ENCODE measurements around the gene LIN28B. TPM values are rescaled to one million over a fixed set of nuclear protein-coding genes. Genes with fewer than 3 reads are reported as not detected.

LIN28B gene
- total RNA-seq, 1 donor from 2014 or later: under 0.01 TPM

DNA sequence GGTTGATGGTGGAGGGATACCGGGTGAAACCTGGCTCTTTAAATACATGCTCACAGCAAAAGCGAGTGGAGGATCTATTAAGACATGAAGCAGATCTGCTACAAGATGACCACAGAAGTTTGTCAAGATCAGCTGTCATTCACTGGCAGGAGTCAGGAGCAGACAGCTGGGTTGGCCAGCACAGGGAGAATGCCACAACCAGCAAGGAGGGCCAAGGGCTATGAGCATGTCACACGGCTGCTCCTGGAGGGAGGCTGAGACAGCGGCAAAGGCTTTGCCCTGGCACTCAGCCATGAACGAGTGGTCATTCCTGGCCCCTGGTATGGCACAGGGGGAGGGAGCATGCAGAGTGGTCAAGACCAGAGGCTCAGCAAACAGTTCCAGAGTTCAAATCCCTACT lies 145.3 kb downstream of the LIN28B start:
- Histone ChIP-seq H3K36me3 (ENCODE audit: control insufficient read depth in 3 of 3, insufficient read depth in 3 of 3, low read length in 3 of 3) (peaks cover 23 to 30% (median 23%) of the 10 kb centered on the region in 3 donors), H3K9ac (ENCODE audit: low read depth in 1 of 3, low read length in 3 of 3) (no peak overlapping the region), H3K27ac (ENCODE audit: low read depth, low read length) (peak overlapping the region; percentile 46)

DNA sequence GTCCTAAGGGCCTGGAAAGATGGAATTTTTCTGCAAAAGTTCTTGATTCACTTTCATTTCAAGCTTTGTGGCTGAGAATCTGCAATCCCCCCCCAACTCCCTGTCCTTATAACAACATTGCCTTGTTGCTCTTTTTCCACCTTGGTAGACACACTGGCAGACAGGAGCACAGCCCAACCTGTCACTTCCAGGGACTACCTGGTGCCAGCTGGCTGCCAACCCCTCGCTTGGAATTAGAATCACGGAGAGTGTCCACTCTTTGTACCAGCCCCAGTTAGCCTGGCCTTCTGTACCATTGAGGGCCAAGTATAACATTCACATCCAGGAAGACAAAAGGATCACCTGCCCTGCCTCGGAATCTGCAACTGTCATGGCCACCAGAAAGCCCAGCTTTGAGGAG lies 148.2 kb downstream of the LIN28B start:
- no peaks in the 10 kb centered on the region for H3K27me3 ChIP-seq (ENCODE audit: control insufficient read depth in 3 of 3, insufficient read depth in 3 of 3, low read length in 3 of 3)
- no peak overlapping the region for H3K4me3 ChIP-seq (ENCODE audit: low read length in 3 of 3)
- no peak overlapping the region for H3K27ac ChIP-seq (ENCODE audit: low read depth, low read length)
- peaks cover under 1 to 14% (median 8%) of the 10 kb centered on the region in 3 donors for H3K36me3 ChIP-seq (ENCODE audit: control insufficient read depth in 3 of 3, insufficient read depth in 3 of 3, low read length in 3 of 3)
- H3K9ac ChIP-seq (ENCODE audit: low read depth in 1 of 3, low read length in 3 of 3): no peak overlapping the region
- no peaks in the 10 kb centered on the region for H3K9me3 ChIP-seq (ENCODE audit: control insufficient read depth in 3 of 3, low read length in 3 of 3)
- peaks cover 19 to 24% (median 19%) of the 10 kb centered on the region in 3 donors for H3K4me1 ChIP-seq (ENCODE audit: control insufficient read depth in 3 of 3, insufficient read depth in 3 of 3, low read length in 3 of 3)

More for the DNA sequence above, 145.3 kb downstream of the LIN28B start:
- Histone ChIP-seq H3K9me3 (ENCODE audit: control insufficient read depth in 3 of 3, low read length in 3 of 3) (no peaks in the 10 kb centered on the region), H3K4me1 (ENCODE audit: control insufficient read depth in 3 of 3, insufficient read depth in 3 of 3, low read length in 3 of 3) (peaks cover 15 to 21% (median 19%) of the 10 kb centered on the region in 3 donors), H3K4me3 (ENCODE audit: low read length in 3 of 3) (no peak overlapping the region), H3K27me3 (ENCODE audit: control insufficient read depth in 3 of 3, insufficient read depth in 3 of 3, low read length in 3 of 3) (no peaks in the 10 kb centered on the region)

DNA sequence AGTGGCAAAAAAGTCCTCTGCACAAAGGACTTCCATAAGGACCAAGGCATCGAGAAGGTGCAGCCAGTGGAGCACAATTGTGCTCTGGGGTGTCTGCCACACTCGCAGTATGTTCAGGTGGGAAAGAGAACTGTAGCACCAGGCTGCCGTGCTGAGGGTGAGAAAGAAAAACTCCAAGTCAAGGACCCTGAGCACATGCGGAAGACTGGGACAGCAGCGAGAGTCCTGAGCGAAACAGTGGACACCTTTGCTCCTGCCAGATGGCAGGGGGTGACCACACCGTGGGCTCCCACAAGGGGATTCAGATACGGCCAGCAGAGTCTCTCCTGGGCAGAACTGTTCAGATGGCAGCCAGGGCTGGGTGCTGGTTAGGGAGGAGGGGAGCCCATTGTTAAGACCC lies 149.4 kb downstream of the LIN28B start:
- Histone ChIP-seq H3K36me3 (ENCODE audit: control insufficient read depth in 3 of 3, insufficient read depth in 3 of 3, low read length in 3 of 3) (peaks cover 3 to 8% (median 8%) of the 10 kb centered on the region in 3 donors), H3K27ac (ENCODE audit: low read depth, low read length) (no peak overlapping the region), H3K9ac (ENCODE audit: low read depth in 1 of 3, low read length in 3 of 3) (no peak overlapping the region), H3K4me3 (ENCODE audit: low read length in 3 of 3) (no peak overlapping the region), H3K27me3 (ENCODE audit: control insufficient read depth in 3 of 3, insufficient read depth in 3 of 3, low read length in 3 of 3) (no peaks in the 10 kb centered on the region), H3K4me1 (ENCODE audit: control insufficient read depth in 3 of 3, insufficient read depth in 3 of 3, low read length in 3 of 3) (peaks cover 18 to 29% (median 19%) of the 10 kb centered on the region in 3 donors), H3K9me3 (ENCODE audit: control insufficient read depth in 3 of 3, low read length in 3 of 3) (no peaks in the 10 kb centered on the region)

DNA sequence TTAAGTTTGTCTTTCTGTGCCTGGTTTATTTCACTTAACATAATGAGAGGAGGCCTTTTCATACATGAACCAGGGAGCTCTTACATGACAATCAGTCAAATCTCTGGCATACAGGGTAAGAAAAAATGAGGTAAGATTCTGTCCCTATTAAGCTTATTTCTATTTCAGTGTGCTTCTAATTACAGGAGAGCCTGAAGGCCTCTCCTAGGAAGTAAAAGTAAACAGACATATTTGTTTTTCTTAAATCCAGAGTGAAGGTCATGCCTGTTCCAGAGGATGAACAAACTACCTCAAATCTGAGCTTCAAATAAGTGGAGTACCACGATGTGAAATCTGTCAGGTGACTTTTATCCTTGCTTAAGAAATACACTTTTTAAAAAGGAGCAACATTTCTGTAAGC lies 150.3 kb downstream of the LIN28B start:
- no peak overlapping the region for H3K27ac ChIP-seq (ENCODE audit: low read depth, low read length)
- H3K36me3 ChIP-seq (ENCODE audit: control insufficient read depth in 3 of 3, insufficient read depth in 3 of 3, low read length in 3 of 3): peaks cover 7 to 14% (median 8%) of the 10 kb centered on the region in 3 donors

DNA sequence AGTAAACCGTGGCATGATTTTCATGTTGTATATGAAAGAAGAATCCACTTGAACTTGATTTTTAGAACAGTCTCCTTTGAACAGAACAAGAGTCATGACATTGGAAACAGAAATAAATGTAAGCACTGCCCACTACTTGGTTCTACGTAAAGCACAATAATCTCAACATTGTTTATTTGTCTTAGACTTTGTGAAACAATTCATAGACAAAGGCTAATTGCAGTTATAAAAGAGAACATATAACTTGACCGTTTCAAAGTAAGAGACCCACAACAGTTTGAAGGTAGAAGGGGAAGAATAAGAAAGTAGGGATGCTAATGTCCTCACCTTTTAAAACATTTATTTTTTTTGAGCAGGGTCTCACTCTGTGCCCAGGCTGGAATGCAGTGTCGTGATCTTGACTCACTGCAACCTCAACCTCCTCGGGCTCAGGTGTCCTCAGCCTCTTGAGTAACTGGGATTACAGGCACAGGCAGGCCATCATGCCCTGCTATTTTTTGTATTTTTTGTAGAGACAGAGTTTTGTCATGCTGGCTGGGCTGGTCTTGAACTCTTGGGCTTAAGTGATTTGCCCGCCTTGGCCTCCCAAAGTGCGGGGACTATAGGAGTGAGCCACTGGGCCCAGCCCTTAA lies 151.8 kb downstream of the LIN28B start:
- Histone ChIP-seq H3K4me3 (ENCODE audit: low read length in 3 of 3) (no peak overlapping the region), H3K4me1 (ENCODE audit: control insufficient read depth in 3 of 3, insufficient read depth in 3 of 3, low read length in 3 of 3) (peaks cover 5 to 30% (median 13%) of the 10 kb centered on the region in 3 donors), H3K27me3 (ENCODE audit: control insufficient read depth in 3 of 3, insufficient read depth in 3 of 3, low read length in 3 of 3) (no peaks in the 10 kb centered on the region), H3K27ac (ENCODE audit: low read depth, low read length) (no peak overlapping the region), H3K9me3 (ENCODE audit: control insufficient read depth in 3 of 3, low read length in 3 of 3) (no peaks in the 10 kb centered on the region), H3K36me3 (ENCODE audit: control insufficient read depth in 3 of 3, insufficient read depth in 3 of 3, low read length in 3 of 3) (peaks cover 7 to 24% (median 8%) of the 10 kb centered on the region in 3 donors), H3K9ac (ENCODE audit: low read depth in 1 of 3, low read length in 3 of 3) (no peak overlapping the region)

More for the DNA sequence above, 150.3 kb downstream of the LIN28B start:
- H3K27me3 ChIP-seq (ENCODE audit: control insufficient read depth in 3 of 3, insufficient read depth in 3 of 3, low read length in 3 of 3): no peaks in the 10 kb centered on the region
- H3K4me1 ChIP-seq (ENCODE audit: control insufficient read depth in 3 of 3, insufficient read depth in 3 of 3, low read length in 3 of 3): peaks cover 10 to 20% (median 11%) of the 10 kb centered on the region in 3 donors
- no peak overlapping the region for H3K9ac ChIP-seq (ENCODE audit: low read depth in 1 of 3, low read length in 3 of 3)
- no peak overlapping the region for H3K4me3 ChIP-seq (ENCODE audit: low read length in 3 of 3)
- H3K9me3 ChIP-seq (ENCODE audit: control insufficient read depth in 3 of 3, low read length in 3 of 3): no peaks in the 10 kb centered on the region

DNA sequence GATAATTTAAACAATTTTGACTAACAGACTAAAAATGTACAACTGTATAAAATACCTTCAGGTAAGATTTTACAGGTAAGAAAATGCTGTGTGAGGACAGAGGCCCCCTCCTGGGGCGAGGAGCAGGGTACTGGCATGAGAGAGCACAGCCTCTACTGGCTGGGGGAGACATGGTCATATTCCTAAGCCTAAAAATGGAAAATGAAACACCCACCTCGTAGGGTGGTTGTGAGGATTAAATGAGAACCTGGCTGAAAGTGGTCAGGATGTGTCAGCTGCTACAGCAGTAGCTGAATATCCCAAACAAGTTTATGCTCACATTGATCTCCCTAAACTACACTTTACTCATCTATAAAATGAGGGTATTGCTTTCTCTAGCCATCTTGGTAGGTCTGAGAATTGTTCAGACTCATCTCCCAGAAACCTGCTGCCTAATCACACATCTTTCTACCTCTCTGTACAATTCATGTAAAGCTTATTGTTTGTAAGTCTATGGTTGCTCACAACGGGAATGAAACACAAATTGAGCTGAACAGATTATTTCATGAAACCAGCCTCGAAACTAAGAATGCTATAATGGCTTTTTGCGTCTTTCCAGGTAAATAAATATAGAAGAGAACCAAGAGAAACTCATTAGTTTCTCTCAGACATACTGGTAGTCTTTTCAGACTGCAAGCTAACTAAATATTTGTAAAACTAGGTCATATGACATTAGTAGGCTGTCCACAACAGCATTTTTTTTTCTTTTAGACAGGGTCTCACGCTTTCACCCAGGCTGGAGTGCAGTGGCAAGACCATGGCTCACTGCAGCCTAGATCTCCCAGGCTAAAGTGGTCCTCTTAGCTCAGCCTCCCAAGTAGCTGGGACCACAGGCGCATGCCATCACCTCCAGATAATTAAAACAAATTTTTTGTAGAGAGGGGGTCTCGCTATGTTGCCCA lies 153.3 kb downstream of the LIN28B start:
- H3K9me3 ChIP-seq (ENCODE audit: control insufficient read depth in 3 of 3, low read length in 3 of 3): no peaks in the 10 kb centered on the region
- H3K9ac ChIP-seq (ENCODE audit: low read depth in 1 of 3, low read length in 3 of 3): no peak overlapping the region
- H3K36me3 ChIP-seq (ENCODE audit: control insufficient read depth in 3 of 3, insufficient read depth in 3 of 3, low read length in 3 of 3): peaks cover 7 to 28% (median 9%) of the 10 kb centered on the region in 3 donors
- H3K4me1 ChIP-seq (ENCODE audit: control insufficient read depth in 3 of 3, insufficient read depth in 3 of 3, low read length in 3 of 3): peaks cover 5 to 28% (median 9%) of the 10 kb centered on the region in 3 donors
- no peaks in the 10 kb centered on the region for H3K27me3 ChIP-seq (ENCODE audit: control insufficient read depth in 3 of 3, insufficient read depth in 3 of 3, low read length in 3 of 3)
- H3K27ac ChIP-seq (ENCODE audit: low read depth, low read length): peak overlapping the region; percentile 17
- H3K4me3 ChIP-seq (ENCODE audit: low read length in 3 of 3): no peak overlapping the region

DNA sequence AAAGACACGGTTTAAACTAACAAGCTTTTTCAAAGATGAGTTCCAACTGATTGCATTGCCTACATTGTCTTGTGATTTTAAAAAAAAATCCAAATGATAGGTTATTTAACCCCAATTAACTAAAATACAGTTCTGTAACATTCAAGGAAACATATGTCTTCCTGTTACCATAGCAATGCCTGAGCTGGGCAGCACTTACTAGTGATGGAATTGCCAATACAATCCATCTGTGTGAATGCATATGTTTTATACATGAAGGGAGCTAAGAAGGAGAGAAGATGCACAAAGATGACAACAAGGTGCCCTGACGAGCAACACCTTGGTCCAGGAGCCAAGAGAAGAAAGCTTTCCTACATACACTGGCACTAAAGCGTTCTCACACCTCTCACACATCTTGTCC lies 154.2 kb downstream of the LIN28B start:
- no peak overlapping the region for H3K27ac ChIP-seq (ENCODE audit: low read depth, low read length)
- H3K9me3 ChIP-seq (ENCODE audit: control insufficient read depth in 3 of 3, low read length in 3 of 3): no peaks in the 10 kb centered on the region
- no peak overlapping the region for H3K4me3 ChIP-seq (ENCODE audit: low read length in 3 of 3)
- H3K4me1 ChIP-seq (ENCODE audit: control insufficient read depth in 3 of 3, insufficient read depth in 3 of 3, low read length in 3 of 3): peaks cover 5 to 25% (median 7%) of the 10 kb centered on the region in 3 donors
- no peak overlapping the region for H3K9ac ChIP-seq (ENCODE audit: low read depth in 1 of 3, low read length in 3 of 3)
- no peaks in the 10 kb centered on the region for H3K27me3 ChIP-seq (ENCODE audit: control insufficient read depth in 3 of 3, insufficient read depth in 3 of 3, low read length in 3 of 3)
- H3K36me3 ChIP-seq (ENCODE audit: control insufficient read depth in 3 of 3, insufficient read depth in 3 of 3, low read length in 3 of 3): peaks cover 8 to 35% (median 13%) of the 10 kb centered on the region in 3 donors

DNA sequence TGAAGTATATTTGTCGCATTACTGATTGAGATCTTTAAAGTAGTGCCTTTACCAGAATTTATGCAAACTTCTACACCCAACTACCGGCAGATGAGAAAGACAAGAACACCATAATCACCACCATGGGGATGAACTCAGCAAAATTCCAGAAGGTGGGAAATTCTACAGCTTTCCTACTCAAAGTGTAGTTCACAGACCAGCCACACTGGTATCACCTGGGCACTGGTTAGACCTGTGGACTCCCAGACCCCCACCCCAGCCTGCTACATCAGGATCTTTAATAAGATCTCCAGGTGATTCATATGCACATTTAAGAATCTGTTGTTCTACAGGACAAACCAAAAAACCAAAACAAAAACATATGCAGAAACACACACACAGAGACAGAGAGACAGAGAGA lies 155.0 kb downstream of the LIN28B start:
- H3K27me3 ChIP-seq (ENCODE audit: control insufficient read depth in 3 of 3, insufficient read depth in 3 of 3, low read length in 3 of 3): no peaks in the 10 kb centered on the region
- peaks cover 13 to 35% (median 14%) of the 10 kb centered on the region in 3 donors for H3K36me3 ChIP-seq (ENCODE audit: control insufficient read depth in 3 of 3, insufficient read depth in 3 of 3, low read length in 3 of 3)
- H3K9ac ChIP-seq (ENCODE audit: low read depth in 1 of 3, low read length in 3 of 3): no peak overlapping the region
- no peaks in the 10 kb centered on the region for H3K9me3 ChIP-seq (ENCODE audit: control insufficient read depth in 3 of 3, low read length in 3 of 3)
- H3K4me1 ChIP-seq (ENCODE audit: control insufficient read depth in 3 of 3, insufficient read depth in 3 of 3, low read length in 3 of 3): peaks cover 4 to 21% (median 5%) of the 10 kb centered on the region in 3 donors
- no peak overlapping the region for H3K4me3 ChIP-seq (ENCODE audit: low read length in 3 of 3)
- no peak overlapping the region for H3K27ac ChIP-seq (ENCODE audit: low read depth, low read length)

DNA sequence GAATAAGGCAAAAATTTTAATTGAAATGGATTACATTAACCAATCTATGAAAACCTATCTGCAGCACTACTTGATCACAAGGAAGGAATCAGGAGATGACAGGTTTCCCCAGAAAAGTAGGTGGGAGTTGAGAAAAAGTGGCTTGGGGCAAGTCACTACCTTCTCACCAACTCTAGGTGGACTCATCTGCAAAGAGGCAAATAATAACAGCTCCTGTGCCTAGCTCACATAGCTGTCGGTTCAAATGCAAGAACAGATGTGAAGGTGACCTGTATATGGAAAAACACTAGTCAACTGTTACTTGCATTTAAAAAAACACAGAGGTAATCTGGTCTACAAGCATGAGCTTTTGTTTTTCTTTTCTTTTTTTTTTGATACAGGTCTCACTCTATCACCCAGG lies 155.7 kb downstream of the LIN28B start:
- H3K27me3 ChIP-seq (ENCODE audit: control insufficient read depth in 3 of 3, insufficient read depth in 3 of 3, low read length in 3 of 3): no peaks in the 10 kb centered on the region
- H3K4me3 ChIP-seq (ENCODE audit: low read length in 3 of 3): no peak overlapping the region
- H3K9me3 ChIP-seq (ENCODE audit: control insufficient read depth in 3 of 3, low read length in 3 of 3): no peaks in the 10 kb centered on the region
- H3K36me3 ChIP-seq (ENCODE audit: control insufficient read depth in 3 of 3, insufficient read depth in 3 of 3, low read length in 3 of 3): peaks cover 18 to 41% (median 20%) of the 10 kb centered on the region in 3 donors
- no peak overlapping the region for H3K9ac ChIP-seq (ENCODE audit: low read depth in 1 of 3, low read length in 3 of 3)
- peaks cover 4 to 22% (median 5%) of the 10 kb centered on the region in 3 donors for H3K4me1 ChIP-seq (ENCODE audit: control insufficient read depth in 3 of 3, insufficient read depth in 3 of 3, low read length in 3 of 3)
- H3K27ac ChIP-seq (ENCODE audit: low read depth, low read length): no peak overlapping the region

DNA sequence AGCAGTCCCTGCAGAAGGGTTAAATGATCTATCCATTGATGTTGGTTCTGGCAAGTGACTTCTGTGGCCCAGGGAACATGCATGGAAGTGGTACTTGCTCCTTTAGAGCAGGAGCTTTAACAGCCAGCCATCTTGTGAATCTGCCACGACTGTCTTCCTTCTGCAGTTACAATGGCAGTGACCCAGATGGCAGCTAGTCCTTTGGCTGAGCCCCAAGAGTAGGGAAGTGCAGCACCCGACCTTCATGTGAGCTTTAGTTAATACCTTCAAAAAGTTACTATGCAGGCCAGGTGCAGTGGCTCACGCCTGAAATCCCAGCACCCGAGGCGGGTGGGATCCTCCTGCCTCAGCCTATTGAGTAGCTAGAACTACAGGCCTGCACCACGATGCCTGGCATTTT lies 156.5 kb downstream of the LIN28B start:
- no peak overlapping the region for H3K9ac ChIP-seq (ENCODE audit: low read depth in 1 of 3, low read length in 3 of 3)
- no peak overlapping the region for H3K4me3 ChIP-seq (ENCODE audit: low read length in 3 of 3)
- H3K27ac ChIP-seq (ENCODE audit: low read depth, low read length): no peak overlapping the region
- H3K4me1 ChIP-seq (ENCODE audit: control insufficient read depth in 3 of 3, insufficient read depth in 3 of 3, low read length in 3 of 3): peaks cover 4 to 23% (median 5%) of the 10 kb centered on the region in 3 donors
- H3K36me3 ChIP-seq (ENCODE audit: control insufficient read depth in 3 of 3, insufficient read depth in 3 of 3, low read length in 3 of 3): peaks cover 17 to 42% (median 25%) of the 10 kb centered on the region in 3 donors
- H3K27me3 ChIP-seq (ENCODE audit: control insufficient read depth in 3 of 3, insufficient read depth in 3 of 3, low read length in 3 of 3): no peaks in the 10 kb centered on the region
- H3K9me3 ChIP-seq (ENCODE audit: control insufficient read depth in 3 of 3, low read length in 3 of 3): no peaks in the 10 kb centered on the region
